Astrocyte (in vitro differentiated cells and primary cell): ENCODE data around the gene ZNF775. TPM values are rescaled to one million over a fixed set of nuclear protein-coding genes. Genes with fewer than 3 reads are reported as not detected.

Experiments used
- DNase-seq: peaks from one replicate; pipeline ENCODE4 v3.0.0-alpha.2; 2010; ENCODE audit warnings: low read depth
- FAIRE-seq: peaks from 2 replicates; lab custom pipeline; 2011; peaks lifted over from hg19 to GRCh38; lab: Jason Lieb, UNC
- H2AFZ ChIP-seq: 2 replicates; pipeline ENCODE4 v1.6.0; 2012; ENCODE audit warnings: low read depth, low read length, inconsistent platforms
- H3K27ac ChIP-seq: 2 replicates; pipeline ENCODE4 v1.5.1; 2011; ENCODE audit warnings: low read depth, low read length, inconsistent platforms
- H3K27me3 ChIP-seq: 2 replicates; pipeline ENCODE4 v1.6.0; 2011; ENCODE audit warnings: low read length, inconsistent platforms; ENCODE audit not compliant: insufficient read depth
- H3K36me3 ChIP-seq: 2 replicates; pipeline ENCODE4 v1.5.1; 2011; ENCODE audit warnings: low read length, inconsistent platforms; ENCODE audit not compliant: insufficient read depth
- H3K4me1 ChIP-seq: 2 replicates; pipeline ENCODE4 v1.5.1; 2011; ENCODE audit warnings: low read length, inconsistent platforms; ENCODE audit not compliant: insufficient read depth
- H3K4me2 ChIP-seq: 2 replicates; pipeline ENCODE4 v1.6.0; 2012; ENCODE audit warnings: low read length, inconsistent platforms
- H3K4me3 ChIP-seq: 2 replicates; pipeline ENCODE4 v1.5.1; 2011; ENCODE audit warnings: low read depth, mild to moderate bottlenecking, low read length, inconsistent platforms; ENCODE audit not compliant: insufficient read depth
- H3K79me2 ChIP-seq: 2 replicates; pipeline ENCODE4 v1.6.0; 2012; ENCODE audit warnings: mild to moderate bottlenecking, low read length, inconsistent platforms; ENCODE audit not compliant: insufficient read depth
- H3K9ac ChIP-seq: 2 replicates; pipeline ENCODE4 v1.6.0; 2012; ENCODE audit warnings: mild to moderate bottlenecking, low read length, inconsistent platforms
- H3K9me3 ChIP-seq: 2 replicates; pipeline ENCODE4 v1.5.1; 2012; ENCODE audit warnings: low read depth, mild to moderate bottlenecking, low read length, inconsistent platforms; ENCODE audit not compliant: insufficient read depth
- H4K20me1 ChIP-seq: 2 replicates; pipeline ENCODE4 v1.6.0; 2012; ENCODE audit warnings: low read length, inconsistent platforms; ENCODE audit not compliant: insufficient read depth
- H3K27ac Mint-ChIP-seq: one replicate; pipeline ENCODE4 v1.8.0; 2021; ENCODE audit warnings: mild to moderate bottlenecking, mixed read lengths; ENCODE audit not compliant: unreplicated experiment
- H3K27me3 Mint-ChIP-seq: one replicate; pipeline ENCODE4 v1.8.0; 2021; ENCODE audit warnings: low read depth, mixed read lengths; ENCODE audit not compliant: unreplicated experiment
- H3K36me3 Mint-ChIP-seq: one replicate; pipeline ENCODE4 v1.8.0; 2021; ENCODE audit warnings: low read depth, mixed read lengths; ENCODE audit not compliant: unreplicated experiment
- H3K4me1 Mint-ChIP-seq: one replicate; pipeline ENCODE4 v1.8.0; 2021; ENCODE audit warnings: low read depth, mixed read lengths; ENCODE audit not compliant: unreplicated experiment
- H3K4me3 Mint-ChIP-seq: one replicate; pipeline ENCODE4 v1.8.0; 2021; ENCODE audit warnings: mild to moderate bottlenecking, moderate library complexity, mixed read lengths; ENCODE audit not compliant: unreplicated experiment
- H3K9me3 Mint-ChIP-seq: one replicate; pipeline ENCODE4 v1.8.0; 2021; ENCODE audit warnings: mild to moderate bottlenecking, mixed read lengths; ENCODE audit not compliant: unreplicated experiment
- CTCF ChIP-seq: IDR thresholded peaks from 2 replicates; pipeline ENCODE4 v1.5.1; 2011; ENCODE audit warnings: low read depth, mild to moderate bottlenecking, inconsistent platforms, low read length, moderate library complexity; ENCODE audit not compliant: insufficient read depth
- EZH2 ChIP-seq: IDR thresholded peaks from 2 replicates; pipeline ENCODE4 v1.6.1; 2012; ENCODE audit warnings: mild to moderate bottlenecking, low read length, inconsistent platforms; ENCODE audit not compliant: insufficient read depth
- total RNA-seq: library from RNA; stranded (reverse); gene quantifications from 2 replicates; pipeline ENCODE4 v1.2.1, GENCODE V29; 2021

Gene ZNF775
- total RNA-seq, 1 donor from 2014 or later = 6.5 TPM

DNA sequence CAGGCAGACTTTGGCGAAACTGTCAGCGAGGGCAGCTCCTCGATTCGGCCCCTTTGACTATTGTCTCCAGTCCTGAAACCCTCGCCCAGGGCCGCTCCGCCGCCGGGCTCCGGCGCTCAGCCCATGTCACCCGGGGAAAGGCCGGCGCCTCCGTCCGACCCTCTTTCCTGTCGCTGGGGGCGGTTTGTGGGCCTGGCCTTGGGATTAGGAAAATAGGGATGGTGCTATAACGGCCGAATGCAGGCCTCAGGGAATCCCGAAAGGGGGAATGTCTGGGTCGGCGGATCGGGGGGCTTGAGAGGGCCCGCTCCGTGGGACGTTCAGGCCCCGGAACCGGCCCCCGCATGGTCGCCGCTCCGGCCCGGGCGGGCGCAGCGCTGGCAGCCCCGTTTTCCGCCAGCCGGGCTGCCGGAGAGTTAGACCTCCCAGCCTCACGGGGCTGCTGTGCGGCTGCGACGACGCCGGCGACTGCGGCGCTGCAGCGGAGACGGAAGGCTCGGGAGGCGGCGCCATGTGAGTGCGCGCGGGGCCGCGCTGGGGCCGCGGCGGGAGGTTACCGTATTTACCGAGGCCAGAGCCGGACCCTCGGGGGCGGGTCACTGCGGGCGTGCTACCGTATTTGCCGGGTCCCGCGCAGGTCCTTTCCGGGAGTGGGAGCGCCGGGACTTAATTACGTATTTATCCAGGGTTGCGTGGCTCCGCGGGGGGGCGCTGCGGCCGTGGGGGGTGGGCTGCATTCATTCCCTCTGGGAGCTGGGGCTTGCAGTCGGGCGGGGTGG lies 25.9 kb downstream of the ZNF775 start:
- H3K9me3 Mint-ChIP-seq = no peaks in the 10 kb centered on the region
- TF ChIP-seq EZH2 = no peak
- TF ChIP-seq CTCF = peak; percentile 8
- no peak for FAIRE-seq

GRCh38 chr7:150405584-150406311 lies 26.6 kb downstream of the ZNF775 start:
- DNase-seq (peak; percentile 29), FAIRE-seq (no peak)
- H3K9me3 Mint-ChIP-seq = no peaks in the 10 kb centered on the region
- peak overlapping the region; percentile 96 for H3K4me2 ChIP-seq
- no peaks in the 10 kb centered on the region for H3K9me3 ChIP-seq
- peaks cover 16% of the 10 kb centered on the region for H3K36me3 Mint-ChIP-seq
- no peak for TF ChIP-seq EZH2
- no peak for TF ChIP-seq CTCF
- no peaks in the 10 kb centered on the region for H3K27me3 ChIP-seq
- H3K9ac ChIP-seq = peak overlapping the region; percentile 88
- H3K79me2 ChIP-seq = no peaks in the 10 kb centered on the region
- peak overlapping the region; percentile 89 for H3K4me3 Mint-ChIP-seq
- H3K4me1 Mint-ChIP-seq = peaks cover 49% of the 10 kb centered on the region
- H3K4me3 ChIP-seq = peak overlapping the region; percentile 76
- H3K36me3 ChIP-seq = no peaks in the 10 kb centered on the region
- no peak overlapping the region for H3K27ac ChIP-seq
- no peaks in the 10 kb centered on the region for H3K27me3 Mint-ChIP-seq
- no peaks in the 10 kb centered on the region for H4K20me1 ChIP-seq
- H3K27ac Mint-ChIP-seq = peak overlapping the region; percentile 91
- peaks cover 8% of the 10 kb centered on the region for H3K4me1 ChIP-seq
- H2AFZ ChIP-seq = peak overlapping the region; percentile 91

More for the DNA sequence above, 25.9 kb downstream of the ZNF775 start:
- H3K79me2 ChIP-seq = no peaks in the 10 kb centered on the region
- Mint-ChIP-seq H3K27me3 (no peaks in the 10 kb centered on the region), H3K4me3 (peak overlapping the region; percentile 89), H3K36me3 (peaks cover 14% of the 10 kb centered on the region), H3K4me1 (peaks cover 56% of the 10 kb centered on the region), H3K27ac (peak overlapping the region; percentile 91)
- H3K27me3 ChIP-seq = no peaks in the 10 kb centered on the region
- H2AFZ ChIP-seq = peak overlapping the region; percentile 91
- H3K4me3 ChIP-seq = peak overlapping the region; percentile 76
- H3K27ac ChIP-seq = peak overlapping the region; percentile 52
- H3K36me3 ChIP-seq = no peaks in the 10 kb centered on the region
- H4K20me1 ChIP-seq = peaks cover 3% of the 10 kb centered on the region
- H3K9me3 ChIP-seq = no peaks in the 10 kb centered on the region
- H3K4me1 ChIP-seq = peaks cover 14% of the 10 kb centered on the region
- peak; percentile 85 for DNase-seq
- peak overlapping the region; percentile 88 for H3K9ac ChIP-seq
- H3K4me2 ChIP-seq = peak overlapping the region; percentile 96
